Bronchial epithelial cell (primary cell): ENCODE results near the gene NRP1. TPM values are rescaled to one million over a fixed set of nuclear protein-coding genes. Genes with fewer than 3 reads are reported as not detected.

Experiments
- DNase-seq: peaks from one replicate; pipeline ENCODE4 v3.0.0-alpha.2; 2010; ENCODE audit warnings: low read depth
- FAIRE-seq: peaks from 2 replicates; lab custom pipeline; 2011; peaks lifted over from hg19 to GRCh38; lab: Jason Lieb, UNC
- H3K27me3 ChIP-seq: 2 replicates; pipeline ENCODE4 v1.5.1; 2011; ENCODE audit warnings: low read length; ENCODE audit not compliant: control insufficient read depth, insufficient read depth
- H3K36me3 ChIP-seq: 2 replicates; pipeline ENCODE4 v1.5.1; 2011; ENCODE audit warnings: low read length; ENCODE audit not compliant: control insufficient read depth, insufficient read depth
- H3K4me3 ChIP-seq: 2 replicates; pipeline ENCODE4 v1.5.1; 2011; ENCODE audit warnings: mild to moderate bottlenecking, low read depth, low read length, control low read depth
- total RNA-seq: library from RNA; depleted of rRNA; stranded (reverse); fragments of >200 nt; gene quantifications from 2 replicates; pipeline ENCODE4 v1.2.1, GENCODE V29; 2014
- TF ChIP-seq, protein P1 (sequence below): IDR thresholded peaks from 2 replicates; pipeline ENCODE4 v1.5.1; 2011; ENCODE audit warnings: mild to moderate bottlenecking, moderate library complexity, low read length, control low read depth, inconsistent platforms; ENCODE audit not compliant: insufficient read depth, severe bottlenecking

Gene NRP1
- total RNA-seq, 1 donor from 2014 or later = 21.6 TPM

DNA sequence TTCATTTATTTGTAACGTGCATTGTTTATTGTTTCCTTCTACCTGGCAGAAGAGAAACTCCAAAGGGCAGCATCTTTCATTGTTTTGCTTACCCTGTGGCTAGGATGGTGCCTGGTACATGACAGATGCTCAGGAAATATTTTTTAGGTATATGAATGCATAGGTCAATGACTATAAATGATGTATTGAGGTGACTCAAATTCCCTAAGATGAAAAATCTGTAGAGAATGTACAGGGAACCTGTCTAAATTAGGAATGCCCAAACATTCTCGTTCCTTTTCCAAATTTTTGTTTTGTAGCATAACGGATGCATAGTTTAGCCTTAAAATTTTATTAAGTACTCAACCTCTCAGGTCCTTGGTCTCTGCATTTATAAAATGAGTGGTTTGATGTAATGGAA lies 71.6 kb downstream of the NRP1 start:
- FAIRE-seq (no peak), DNase-seq (no peak)
- Histone ChIP-seq H3K27me3 (no peaks in the 10 kb centered on the region), H3K36me3 (peaks cover 2% of the 10 kb centered on the region), H3K4me3 (no peak overlapping the region)
- TF ChIP-seq, protein P1, sequence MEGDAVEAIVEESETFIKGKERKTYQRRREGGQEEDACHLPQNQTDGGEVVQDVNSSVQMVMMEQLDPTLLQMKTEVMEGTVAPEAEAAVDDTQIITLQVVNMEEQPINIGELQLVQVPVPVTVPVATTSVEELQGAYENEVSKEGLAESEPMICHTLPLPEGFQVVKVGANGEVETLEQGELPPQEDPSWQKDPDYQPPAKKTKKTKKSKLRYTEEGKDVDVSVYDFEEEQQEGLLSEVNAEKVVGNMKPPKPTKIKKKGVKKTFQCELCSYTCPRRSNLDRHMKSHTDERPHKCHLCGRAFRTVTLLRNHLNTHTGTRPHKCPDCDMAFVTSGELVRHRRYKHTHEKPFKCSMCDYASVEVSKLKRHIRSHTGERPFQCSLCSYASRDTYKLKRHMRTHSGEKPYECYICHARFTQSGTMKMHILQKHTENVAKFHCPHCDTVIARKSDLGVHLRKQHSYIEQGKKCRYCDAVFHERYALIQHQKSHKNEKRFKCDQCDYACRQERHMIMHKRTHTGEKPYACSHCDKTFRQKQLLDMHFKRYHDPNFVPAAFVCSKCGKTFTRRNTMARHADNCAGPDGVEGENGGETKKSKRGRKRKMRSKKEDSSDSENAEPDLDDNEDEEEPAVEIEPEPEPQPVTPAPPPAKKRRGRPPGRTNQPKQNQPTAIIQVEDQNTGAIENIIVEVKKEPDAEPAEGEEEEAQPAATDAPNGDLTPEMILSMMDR = no peak

DNA sequence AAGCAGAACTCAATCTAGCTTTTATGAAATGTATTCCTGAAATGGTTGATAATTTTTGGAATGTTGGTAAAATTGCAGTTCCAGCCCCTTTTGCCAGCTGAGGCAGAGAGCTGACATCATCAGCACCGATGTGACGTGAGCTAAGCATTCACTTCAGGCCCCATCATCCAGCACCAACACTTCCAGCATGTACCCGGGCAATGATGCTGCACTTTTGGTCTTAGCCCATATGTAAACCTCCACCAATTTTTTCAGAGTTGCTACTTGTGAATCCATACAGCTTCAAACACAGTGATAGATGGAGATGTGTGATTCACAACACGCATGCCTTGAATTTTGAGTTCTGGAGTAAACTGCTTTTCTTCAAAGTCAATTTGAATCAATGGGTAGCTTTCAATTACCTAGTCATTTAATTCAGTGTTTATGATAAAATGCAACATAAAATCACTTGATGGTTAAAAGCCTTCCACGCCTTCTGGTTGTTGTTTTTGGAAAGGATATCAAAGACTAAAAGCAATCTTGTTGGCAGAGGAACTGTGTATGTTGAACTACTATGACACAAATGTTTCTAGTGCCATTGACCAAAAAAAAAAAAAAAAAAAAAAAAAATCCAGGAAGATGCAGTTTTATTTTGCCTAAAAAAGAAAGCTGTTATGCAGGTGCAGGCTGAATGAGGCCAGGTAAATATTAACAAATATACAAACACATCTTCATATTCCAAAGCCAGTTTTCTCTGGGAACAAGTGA lies 73.9 kb downstream of the NRP1 start:
- FAIRE-seq = no peak
- peaks cover 2% of the 10 kb centered on the region for H3K36me3 ChIP-seq

DNA sequence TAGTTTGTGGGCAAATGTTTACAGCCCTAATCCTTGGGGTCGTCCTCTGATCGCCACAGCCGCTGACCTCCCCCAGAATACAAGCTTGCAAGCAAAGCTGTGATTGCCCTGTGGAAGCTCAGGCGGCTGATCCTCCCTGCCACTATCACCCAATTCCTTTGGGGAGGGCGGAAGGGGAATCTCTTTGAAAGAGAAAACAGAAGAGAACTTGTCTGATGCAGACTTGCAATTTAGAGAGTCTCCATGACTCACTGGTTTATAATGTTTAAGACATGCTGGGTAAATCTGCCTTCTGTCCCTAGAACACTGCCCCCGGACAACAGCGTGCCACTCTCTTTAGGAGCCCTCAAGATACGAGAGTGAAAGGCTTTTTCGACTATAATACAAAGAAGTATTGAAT lies 75.5 kb downstream of the NRP1 start:
- peaks cover 2% of the 10 kb centered on the region for H3K36me3 ChIP-seq
- no peak overlapping the region for H3K4me3 ChIP-seq
- TF ChIP-seq, protein P1 = no peak
- FAIRE-seq = no peak
- peak; percentile 54 for DNase-seq
- H3K27me3 ChIP-seq = no peaks in the 10 kb centered on the region

More for the DNA sequence above, 73.9 kb downstream of the NRP1 start:
- DNase-seq = no peak
- H3K4me3 ChIP-seq = no peak overlapping the region
- H3K27me3 ChIP-seq = no peaks in the 10 kb centered on the region
- TF ChIP-seq, protein P1 = no peak

DNA sequence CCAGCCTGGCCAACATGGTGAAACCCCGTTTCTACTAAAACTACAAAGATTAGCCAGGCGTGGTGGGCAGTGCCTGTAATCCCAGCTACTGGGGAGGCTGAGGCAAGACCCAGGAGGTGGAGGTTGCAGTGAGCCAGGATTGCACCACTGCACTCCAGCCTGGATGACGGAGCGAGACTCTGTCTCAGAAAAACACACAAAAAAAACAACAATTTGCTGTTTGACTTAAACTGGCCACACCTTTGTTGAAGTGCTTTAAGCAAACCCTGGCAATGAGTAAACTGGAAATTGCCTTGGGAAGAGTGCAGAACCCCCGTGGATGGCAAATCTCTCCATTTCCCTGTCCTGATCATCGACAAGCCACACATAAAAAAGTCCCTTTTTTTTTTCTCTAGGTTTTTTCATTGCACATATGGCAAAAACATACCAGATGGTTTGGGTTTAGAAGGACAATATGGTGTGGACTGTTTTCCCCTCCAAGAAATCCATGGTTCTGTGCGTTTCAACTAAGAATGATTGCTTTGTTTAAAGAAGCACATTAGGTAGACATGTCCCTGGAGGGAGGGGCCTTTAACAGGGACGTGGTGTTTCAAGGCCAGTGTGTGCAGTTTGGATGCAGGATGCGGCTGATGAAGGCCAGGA lies 76.9 kb downstream of the NRP1 start:
- TF ChIP-seq, protein P1 = no peak
- DNase-seq = peak; percentile 42
- Histone ChIP-seq H3K27me3 (no peaks in the 10 kb centered on the region), H3K4me3 (no peak overlapping the region), H3K36me3 (peaks cover 2% of the 10 kb centered on the region)
- no peak for FAIRE-seq

DNA sequence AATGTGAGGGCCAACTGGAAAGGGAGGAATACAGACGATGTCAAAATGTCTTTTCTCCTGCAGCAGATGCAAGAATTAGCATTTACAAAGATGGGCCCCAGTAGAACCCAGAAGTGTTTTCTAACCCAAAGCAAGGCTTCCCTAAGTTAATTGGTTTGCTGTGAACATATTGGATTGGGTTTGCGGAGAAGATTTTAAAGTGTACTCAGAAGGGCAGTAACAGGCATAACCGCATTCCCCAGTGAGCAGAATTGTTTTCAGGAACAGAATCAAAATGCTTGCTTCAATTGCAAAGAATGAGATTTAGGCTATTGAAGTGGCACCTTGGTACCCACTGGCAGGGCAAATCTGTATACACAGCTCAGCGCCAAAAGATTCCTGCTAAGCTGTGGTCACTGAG lies 78.0 kb downstream of the NRP1 start:
- DNase-seq (no peak), FAIRE-seq (no peak)
- H3K4me3 ChIP-seq = no peak overlapping the region
- no peaks in the 10 kb centered on the region for H3K27me3 ChIP-seq
- peaks cover 2% of the 10 kb centered on the region for H3K36me3 ChIP-seq
- TF ChIP-seq, protein P1 = no peak
